GM12801 (cell line): ENCODE results near the gene PPP6R2.

Experiments used
- CTCF ChIP-seq: IDR thresholded peaks from one replicate; pipeline ENCODE4 v1.5.1; 2011; ENCODE audit warnings: control low read depth; ENCODE audit not compliant: insufficient read length; ENCODE audit errors: extremely low read depth

The PPP6R2 gene

GRCh38 chr22:50317178-50317577 lies 25.9 kb upstream of the PPP6R2 start:
- no peak for TF ChIP-seq CTCF

GRCh38 chr22:50317674-50318073 lies 25.5 kb upstream of the PPP6R2 start:
- TF ChIP-seq CTCF, result no peak

GRCh38 chr22:50318356-50318697 lies 24.8 kb upstream of the PPP6R2 start:
- TF ChIP-seq CTCF, result no peak

- no peak for TF ChIP-seq CTCF
Measured at GRCh38 chr22:50318698-50319411, 24.3 kb upstream of the PPP6R2 start.

- TF ChIP-seq CTCF, result no peak
Measured at GRCh38 chr22:50319503-50319951, 23.6 kb upstream of the PPP6R2 start.

- no peak for TF ChIP-seq CTCF
Measured at GRCh38 chr22:50320116-50320515, 23.0 kb upstream of the PPP6R2 start.

GRCh38 chr22:50320671-50321325 lies 22.3 kb upstream of the PPP6R2 start:
- no peak for TF ChIP-seq CTCF
